HEK293T (cell line): ENCODE results near the gene CLHC1.

Source experiments
- ARNT ChIP-seq: fragments of 450-650 bp; IDR thresholded peaks from 2 replicates; pipeline ENCODE4 v1.6.1; 2017; ENCODE audit warnings: mild to moderate bottlenecking
- BHLHE40 ChIP-seq: fragments of 450-650 bp; IDR thresholded peaks from 2 replicates; pipeline ENCODE4 v1.6.1; 2016; ENCODE audit warnings: mild to moderate bottlenecking, moderate library complexity, borderline replicate concordance
- CTBP1 ChIP-seq: fragments of 450-650 bp; IDR thresholded peaks from 2 replicates; pipeline ENCODE4 v1.6.1; 2016; ENCODE audit warnings: borderline replicate concordance
- ELF4 ChIP-seq: fragments of 450-650 bp; IDR thresholded peaks from 2 replicates; pipeline ENCODE4 v1.6.1; 2017; ENCODE audit warnings: antibody characterized with exemption
- FOXA1 ChIP-seq: fragments of 450-650 bp; IDR thresholded peaks from 2 replicates; pipeline ENCODE4 v1.6.1; 2016; ENCODE audit warnings: mild to moderate bottlenecking
- FOXK2 ChIP-seq: fragments of 450-650 bp; IDR thresholded peaks from 2 replicates; pipeline ENCODE4 v1.6.1; 2016; ENCODE audit warnings: mild to moderate bottlenecking
- FOXM1 ChIP-seq: fragments of 450-650 bp; IDR thresholded peaks from 2 replicates; pipeline ENCODE4 v1.6.1; 2017; ENCODE audit warnings: mild to moderate bottlenecking, borderline replicate concordance
- HDGF ChIP-seq: fragments of 450-650 bp; IDR thresholded peaks from 2 replicates; pipeline ENCODE4 v1.6.1; 2017; ENCODE audit warnings: antibody characterized with exemption, borderline replicate concordance
- L3MBTL2 ChIP-seq: fragments of 450-650 bp; conservative IDR thresholded peaks from 2 replicates; pipeline ENCODE4 v1.6.1; 2016; ENCODE audit warnings: mild to moderate bottlenecking
- LEF1 ChIP-seq: fragments of 450-650 bp; IDR thresholded peaks from 2 replicates; pipeline ENCODE4 v1.6.1; 2017; ENCODE audit warnings: mild to moderate bottlenecking, borderline replicate concordance
- NFRKB ChIP-seq: fragments of 450-650 bp; IDR thresholded peaks from 2 replicates; pipeline ENCODE4 v1.6.1; 2016; ENCODE audit warnings: mild to moderate bottlenecking, moderate library complexity
- SP1 ChIP-seq: fragments of 450-650 bp; IDR thresholded peaks from 2 replicates; pipeline ENCODE4 v1.6.1; 2017
- SUZ12 ChIP-seq: fragments of 450-650 bp; IDR thresholded peaks from 2 replicates; pipeline ENCODE4 v1.6.1; 2016; ENCODE audit warnings: mild to moderate bottlenecking
- TF ChIP-seq, protein P1 (sequence below): fragments of 450-650 bp; IDR thresholded peaks from 2 replicates; pipeline ENCODE4 v1.6.1; 2016

- TF ChIP-seq L3MBTL2 (no peak), FOXM1 (no peak), BHLHE40 (no peak), FOXK2 (no peak), FOXA1 (no peak), HDGF (no peak), SP1 (no peak), ARNT (no peak), SUZ12 (no peak), LEF1 (no peak), NFRKB (no peak), CTBP1 (no peak), ELF4 (no peak)
- TF ChIP-seq, protein P1, sequence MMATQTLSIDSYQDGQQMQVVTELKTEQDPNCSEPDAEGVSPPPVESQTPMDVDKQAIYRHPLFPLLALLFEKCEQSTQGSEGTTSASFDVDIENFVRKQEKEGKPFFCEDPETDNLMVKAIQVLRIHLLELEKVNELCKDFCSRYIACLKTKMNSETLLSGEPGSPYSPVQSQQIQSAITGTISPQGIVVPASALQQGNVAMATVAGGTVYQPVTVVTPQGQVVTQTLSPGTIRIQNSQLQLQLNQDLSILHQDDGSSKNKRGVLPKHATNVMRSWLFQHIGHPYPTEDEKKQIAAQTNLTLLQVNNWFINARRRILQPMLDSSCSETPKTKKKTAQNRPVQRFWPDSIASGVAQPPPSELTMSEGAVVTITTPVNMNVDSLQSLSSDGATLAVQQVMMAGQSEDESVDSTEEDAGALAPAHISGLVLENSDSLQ, result no peak
These were observed 76.9 kb downstream of the CLHC1 start for GRCh38 chr2:55155206-55155605.
